ENCODE data around the gene NOP14. TPM values are rescaled to one million over a fixed set of nuclear protein-coding genes. Genes with fewer than 3 reads are reported as not detected.

NOP14 gene
- total RNA-seq, 4 donors from 2014 or later = 21.2 to 33.1 (median 23.0) TPM

DNA sequence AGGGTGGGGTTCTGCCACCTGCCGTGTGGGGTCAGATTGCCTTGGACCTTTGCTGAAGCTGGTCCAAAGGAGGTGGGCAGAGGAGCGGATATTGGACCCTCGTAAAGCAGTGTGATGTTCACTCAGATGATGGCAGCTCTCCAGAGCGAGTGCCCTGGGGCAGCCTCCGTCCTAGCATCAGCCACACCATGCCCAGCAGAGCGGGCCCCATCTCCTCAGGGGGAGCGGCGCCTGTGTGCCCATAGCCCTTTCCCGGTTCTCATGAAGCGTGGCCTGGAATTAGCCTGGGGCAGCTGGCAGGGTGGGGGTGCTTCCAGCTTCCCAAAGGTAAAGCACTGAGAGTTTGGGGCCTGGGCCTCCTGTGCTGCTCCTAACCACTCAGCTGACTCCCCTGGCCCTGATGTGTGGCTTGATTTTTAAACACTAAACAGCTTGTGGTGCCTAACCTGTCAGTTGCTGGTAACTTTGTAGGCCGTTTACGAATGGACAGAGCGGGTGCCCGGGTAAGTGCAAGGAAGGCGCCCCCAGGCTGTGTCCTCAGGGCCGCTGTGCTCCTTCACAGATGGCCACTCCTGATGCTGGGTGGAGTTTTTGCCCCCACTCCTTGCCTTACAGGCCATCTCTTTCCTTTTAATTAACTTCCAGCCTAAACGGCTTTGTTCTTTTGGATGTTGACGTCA, 36.0 kb downstream of the NOP14 start:
- no peak overlapping the region for H3K4me3 ChIP-seq (ENCODE audit: low read depth, poor library complexity, severe bottlenecking)
- DNase-seq (ENCODE audit: low spot score in 2 of 2) = peak in 1 of 2 donors; percentile 79
- TF ChIP-seq, protein P1, sequence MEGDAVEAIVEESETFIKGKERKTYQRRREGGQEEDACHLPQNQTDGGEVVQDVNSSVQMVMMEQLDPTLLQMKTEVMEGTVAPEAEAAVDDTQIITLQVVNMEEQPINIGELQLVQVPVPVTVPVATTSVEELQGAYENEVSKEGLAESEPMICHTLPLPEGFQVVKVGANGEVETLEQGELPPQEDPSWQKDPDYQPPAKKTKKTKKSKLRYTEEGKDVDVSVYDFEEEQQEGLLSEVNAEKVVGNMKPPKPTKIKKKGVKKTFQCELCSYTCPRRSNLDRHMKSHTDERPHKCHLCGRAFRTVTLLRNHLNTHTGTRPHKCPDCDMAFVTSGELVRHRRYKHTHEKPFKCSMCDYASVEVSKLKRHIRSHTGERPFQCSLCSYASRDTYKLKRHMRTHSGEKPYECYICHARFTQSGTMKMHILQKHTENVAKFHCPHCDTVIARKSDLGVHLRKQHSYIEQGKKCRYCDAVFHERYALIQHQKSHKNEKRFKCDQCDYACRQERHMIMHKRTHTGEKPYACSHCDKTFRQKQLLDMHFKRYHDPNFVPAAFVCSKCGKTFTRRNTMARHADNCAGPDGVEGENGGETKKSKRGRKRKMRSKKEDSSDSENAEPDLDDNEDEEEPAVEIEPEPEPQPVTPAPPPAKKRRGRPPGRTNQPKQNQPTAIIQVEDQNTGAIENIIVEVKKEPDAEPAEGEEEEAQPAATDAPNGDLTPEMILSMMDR (IDR thresholded peaks at IDR 0.05) = no peak
- TF ChIP-seq POLR2A (IDR thresholded peaks at IDR 0.05) = no peak
- intact Hi-C loops (cut with DNase I; ENCODE audit: low total_unique reads) = no loop called here
- 88 to 93% methylated on average over 16 to 18 of the region's 18 CpGs for WGBS, 2 donors

DNA sequence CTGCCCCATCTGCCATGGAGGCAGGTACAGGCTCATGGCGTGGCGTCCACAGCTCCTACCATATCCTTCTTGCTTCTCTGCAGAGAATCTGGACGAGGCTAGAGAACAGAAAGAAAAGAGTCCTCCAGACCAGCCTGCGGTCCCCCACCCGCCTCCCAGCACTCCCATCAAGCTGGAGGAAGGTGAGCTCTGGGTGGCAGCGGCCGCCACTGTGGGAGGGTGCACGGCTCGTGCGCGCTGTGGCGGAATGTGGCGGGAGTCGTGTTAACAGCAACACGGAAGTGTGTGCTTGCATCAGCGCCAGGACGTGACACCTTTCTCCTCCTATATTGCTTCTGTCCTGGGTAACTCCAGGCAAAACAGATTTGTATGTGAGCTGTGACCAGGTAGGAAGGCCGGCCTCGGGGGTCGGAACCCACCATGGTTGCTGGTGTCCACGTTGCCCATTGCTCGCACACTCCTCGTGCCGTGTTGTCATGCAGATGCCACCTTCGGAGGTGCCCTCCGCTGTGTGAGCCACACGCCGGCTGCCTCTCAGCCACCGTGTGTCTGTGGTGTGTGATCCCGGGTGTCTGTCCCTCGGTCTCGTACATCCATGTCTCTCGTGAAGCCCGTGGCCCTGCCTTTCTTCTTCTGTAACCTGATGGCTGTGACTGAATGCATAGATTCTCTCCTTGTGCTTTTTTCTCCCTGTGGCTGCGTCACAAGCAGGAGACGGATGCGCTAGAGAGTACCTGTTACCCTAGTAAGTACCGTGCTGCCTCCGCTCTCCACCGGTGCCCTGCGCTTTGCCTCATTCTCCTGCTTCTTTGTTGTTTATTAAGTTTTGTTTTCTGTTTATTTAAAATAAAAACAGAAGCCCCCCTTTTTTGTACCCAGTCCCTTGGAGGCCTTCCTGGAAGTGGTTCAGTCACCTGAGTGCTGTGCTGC, 37.0 kb downstream of the NOP14 start:
- intact Hi-C loops (cut with DNase I; ENCODE audit: low total_unique reads) = no loop called here
- WGBS, 2 donors = 93% methylated on average over 41 of the region's 41 CpGs
- TF ChIP-seq, protein P1 (IDR thresholded peaks at IDR 0.05) = no peak
- TF ChIP-seq POLR2A (IDR thresholded peaks at IDR 0.05) = no peak
- peak in 1 of 2 donors; percentile 83 for DNase-seq (ENCODE audit: low spot score in 2 of 2)
- no peak overlapping the region for H3K4me3 ChIP-seq (ENCODE audit: low read depth, poor library complexity, severe bottlenecking)

DNA sequence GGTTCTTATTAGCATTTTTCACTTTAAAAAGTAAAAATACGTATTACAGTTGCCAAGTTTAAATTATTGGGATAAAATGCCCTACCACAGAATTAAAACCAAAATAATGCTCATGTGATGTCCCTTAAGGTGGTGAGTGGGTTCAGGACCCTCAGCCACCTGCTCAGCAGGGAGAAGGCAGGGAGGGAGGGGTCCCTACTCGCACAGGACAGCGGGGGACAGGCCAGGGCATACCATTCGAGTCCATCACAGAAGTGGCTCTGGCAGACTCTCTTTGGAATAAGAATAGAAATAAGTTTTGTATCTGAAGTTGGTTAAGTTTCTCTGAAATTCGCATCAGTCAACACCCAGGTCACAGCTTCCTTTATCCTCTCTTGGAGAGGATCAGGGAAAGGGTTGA, 37.7 kb downstream of the NOP14 start:
- intact Hi-C loops (cut with DNase I; ENCODE audit: low total_unique reads) = no loop called here
- DNase-seq (ENCODE audit: low spot score in 2 of 2) = no peak
- 90 to 92% methylated on average over 5 of the region's 5 CpGs for WGBS, 2 donors
- TF ChIP-seq, protein P1 (IDR thresholded peaks at IDR 0.05) = no peak
- TF ChIP-seq POLR2A (IDR thresholded peaks at IDR 0.05) = no peak
- no peak overlapping the region for H3K4me3 ChIP-seq (ENCODE audit: low read depth, poor library complexity, severe bottlenecking)

DNA sequence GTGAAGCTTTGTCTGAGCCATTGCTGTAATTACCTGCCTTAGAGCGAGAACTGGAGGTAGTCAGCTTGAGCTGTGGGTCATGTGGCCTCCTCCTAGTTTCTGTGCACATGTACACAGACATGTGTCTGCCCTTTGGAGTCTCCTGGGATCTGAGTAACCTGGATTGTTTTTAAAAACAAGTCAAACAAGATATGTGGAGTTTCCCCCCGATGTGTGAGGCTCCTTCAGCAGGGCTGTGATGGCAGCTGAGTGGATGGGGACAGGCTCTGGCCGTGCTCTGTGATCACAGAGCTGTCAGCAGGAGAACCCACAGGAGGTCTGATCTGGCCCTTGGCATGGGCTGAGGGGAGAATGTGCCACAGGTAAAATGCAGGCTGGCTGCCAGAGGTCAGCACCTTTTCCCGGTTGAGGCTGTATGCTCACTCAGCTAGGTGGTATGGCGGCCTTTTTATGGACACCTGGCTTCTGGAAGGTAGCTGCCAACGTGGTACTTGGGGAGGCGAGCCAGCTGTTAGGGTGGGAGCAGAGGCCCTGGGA, 38.4 kb downstream of the NOP14 start:
- no peak for TF ChIP-seq POLR2A (IDR thresholded peaks at IDR 0.05)
- TF ChIP-seq, protein P1 (IDR thresholded peaks at IDR 0.05) = no peak
- DNase-seq (ENCODE audit: low spot score in 2 of 2) = peak in 1 of 2 donors; percentile 66
- intact Hi-C loops (cut with DNase I; ENCODE audit: low total_unique reads) = no loop called here
- 78 to 82% methylated on average over 7 of the region's 7 CpGs for WGBS, 2 donors
- no peak overlapping the region for H3K4me3 ChIP-seq (ENCODE audit: low read depth, poor library complexity, severe bottlenecking)

DNA sequence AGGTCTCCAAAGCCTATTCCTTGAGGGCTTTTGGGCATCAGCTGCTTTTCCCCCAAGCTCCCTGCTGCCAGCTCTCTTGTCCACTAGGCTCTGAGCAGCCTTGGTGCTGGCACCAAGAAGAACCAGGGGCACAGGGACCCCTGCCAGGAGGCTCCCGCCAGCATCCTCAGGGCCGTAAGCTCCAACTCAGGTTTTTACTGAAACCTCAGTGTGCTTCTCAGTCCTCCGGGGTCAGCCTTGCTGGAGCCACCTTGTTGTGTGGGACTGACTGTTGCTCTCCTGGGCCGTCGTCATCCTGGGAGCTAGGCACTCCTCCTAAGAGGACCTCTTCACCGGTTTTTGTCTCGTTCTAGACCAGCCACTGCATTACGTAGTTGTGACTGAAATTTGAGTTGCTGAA, 38.9 kb downstream of the NOP14 start:
- 87 to 88% methylated on average over 8 of the region's 8 CpGs for WGBS, 2 donors
- TF ChIP-seq POLR2A (IDR thresholded peaks at IDR 0.05) = no peak
- TF ChIP-seq, protein P1 (IDR thresholded peaks at IDR 0.05) = no peak
- peak in 1 of 2 donors; percentile 76 for DNase-seq (ENCODE audit: low spot score in 2 of 2)
- intact Hi-C loops (cut with DNase I; ENCODE audit: low total_unique reads) = no loop called here
- no peak overlapping the region for H3K4me3 ChIP-seq (ENCODE audit: low read depth, poor library complexity, severe bottlenecking)

Data from lower leg skin (tissue), 4 donors.